GM12878 (cell line): ENCODE measurements around the gene MIOS. TPM values are rescaled to one million over a fixed set of nuclear protein-coding genes. Genes with fewer than 3 reads are reported as not detected.

Source experiments
- CBX5 ChIP-seq: sonication (generic); IDR thresholded peaks from 2 replicates; pipeline ENCODE4 v1.6.1; 2016; ENCODE audit warnings: low read depth, moderate library complexity, mild to moderate bottlenecking, inconsistent platforms
- CHD1 ChIP-seq: IDR thresholded peaks from 2 replicates; pipeline ENCODE4 v1.6.1; 2012; ENCODE audit warnings: low read depth, low read length, improper control_type of control experiment
- EGR1 ChIP-seq, 2 experiments: IDR thresholded peaks; 1 replicate in 1 of 2; 2 replicates in 1 of 2; pipeline ENCODE4 v1.6.1; 2011 to 2012; ENCODE audit warnings: low read depth in 2 of 2, low read length in 2 of 2, borderline replicate concordance in 1 of 2, mild to moderate bottlenecking in 1 of 2, moderate library complexity in 1 of 2
- FOXK2 ChIP-seq: fragments of 450-650 bp; IDR thresholded peaks from 2 replicates; pipeline ENCODE4 v1.6.1; 2017; ENCODE audit warnings: mild to moderate bottlenecking, moderate library complexity
- GATAD2B ChIP-seq: fragments of 450-650 bp; conservative IDR thresholded peaks from 2 replicates; pipeline ENCODE4 v1.6.1; 2017; ENCODE audit warnings: low read depth, mild to moderate bottlenecking, moderate library complexity
- HCFC1 ChIP-seq: fragments of 150-350 bp; IDR thresholded peaks from 2 replicates; pipeline ENCODE4 v1.6.1; 2014; ENCODE audit warnings: low read length
- IRF4 ChIP-seq: IDR thresholded peaks from 2 replicates; pipeline ENCODE4 v1.6.1; 2011; ENCODE audit warnings: low read depth, low read length
- LARP7 ChIP-seq: fragments of 450-650 bp; IDR thresholded peaks from 2 replicates; pipeline ENCODE4 v1.6.1; 2017; ENCODE audit warnings: mild to moderate bottlenecking
- MEF2A ChIP-seq: IDR thresholded peaks from 2 replicates; pipeline ENCODE4 v1.6.1; 2011; ENCODE audit warnings: low read depth, mild to moderate bottlenecking, low read length, moderate library complexity; ENCODE audit not compliant: insufficient read depth
- NFXL1 ChIP-seq: fragments of 450-650 bp; IDR thresholded peaks from 2 replicates; pipeline ENCODE4 v1.6.1; 2017; ENCODE audit warnings: antibody characterized with exemption, mild to moderate bottlenecking, borderline replicate concordance
- PAX5 ChIP-seq: IDR thresholded peaks from 2 replicates; pipeline ENCODE4 v1.6.1; 2011; ENCODE audit warnings: low read depth, low read length, borderline replicate concordance
- POU2F2 ChIP-seq: IDR thresholded peaks from 3 replicates; pipeline ENCODE4 v1.6.1; 2011; ENCODE audit warnings: low read depth, mild to moderate bottlenecking, low read length, borderline replicate concordance
- RB1 ChIP-seq: fragments of 450-650 bp; formaldehyde crosslinking; IDR thresholded peaks from 2 replicates; pipeline ENCODE4 v1.6.1; 2017; ENCODE audit warnings: mild to moderate bottlenecking, borderline replicate concordance
- RELA ChIP-seq: fragments of 450-650 bp; IDR thresholded peaks from 2 replicates; pipeline ENCODE4 v1.8.0; 2014; ENCODE audit warnings: borderline replicate concordance; ENCODE audit not compliant: partially characterized antibody
- SIN3A ChIP-seq: IDR thresholded peaks from 2 replicates; pipeline ENCODE4 v1.6.1; 2012; ENCODE audit warnings: low read depth, low read length, improper control_type of control experiment
- SMAD1 ChIP-seq: fragments of 450-650 bp; IDR thresholded peaks from 2 replicates; pipeline ENCODE4 v1.6.1; 2018; ENCODE audit warnings: mild to moderate bottlenecking, low read depth; ENCODE audit not compliant: partially characterized antibody
- SP1 ChIP-seq: IDR thresholded peaks from one replicate; pipeline ENCODE4 v1.6.1; 2011; ENCODE audit warnings: low read depth, low read length
- STAT1 ChIP-seq: fragments of 450-650 bp; conservative IDR thresholded peaks from 2 replicates; pipeline ENCODE4 v1.6.1; 2014; ENCODE audit warnings: antibody characterized with exemption, mild to moderate bottlenecking
- TAF1 ChIP-seq: IDR thresholded peaks from 2 replicates; pipeline ENCODE4 v1.6.1; 2011; ENCODE audit warnings: mild to moderate bottlenecking, low read depth, low read length, borderline replicate concordance
- TARDBP ChIP-seq: IDR thresholded peaks from 2 replicates; pipeline ENCODE4 v1.6.1; 2016; ENCODE audit warnings: borderline replicate concordance
- TCF3 ChIP-seq: IDR thresholded peaks from 2 replicates; pipeline ENCODE4 v1.6.1; 2012; ENCODE audit warnings: low read depth, mild to moderate bottlenecking, low read length, borderline replicate concordance; ENCODE audit not compliant: insufficient read depth
- ZBTB11 ChIP-seq: fragments of 450-650 bp; formaldehyde crosslinking; IDR thresholded peaks from 2 replicates; pipeline ENCODE4 v1.5.0; 2022; ENCODE audit warnings: mild to moderate bottlenecking, missing genetic modification characterization
- ZNF24 ChIP-seq: fragments of 450-650 bp; IDR thresholded peaks from 2 replicates; pipeline ENCODE4 v1.6.1; 2017; ENCODE audit warnings: antibody characterized with exemption, mild to moderate bottlenecking
- ZNF687 ChIP-seq: fragments of 450-650 bp; IDR thresholded peaks from 2 replicates; pipeline ENCODE4 v1.6.1; 2017; ENCODE audit warnings: mild to moderate bottlenecking, moderate library complexity
- polyA plus RNA-seq, 11 experiments: library from polyadenylated mRNA; depleted of rRNA in 4 of 11; unstranded in 6 of 11; stranded (reverse) in 5 of 11; fragments of >200 nt; fragmentation: Nextera tagmentation in 4 of 11; fragmentation: Illumina TruSeq in 1 of 11; extraction: Ambion mirVana in 4 of 11; extraction: Trizol in 1 of 11; gene quantifications; 1 replicate in 1 of 11; 2 replicates in 10 of 11; pipeline versions ENCODE4 v1.2.1 to v1.2.3, GENCODE V29; 2011 to 2016; ENCODE audit warnings: inconsistent platforms in 2 of 11, missing spikeins in 2 of 11, low read depth in 1 of 11
- total RNA-seq, 4 experiments: library from RNA; depleted of rRNA in 3 of 4; stranded (reverse); fragments of >200 nt in 3 of 4; fragmentation: Illumina TruSeq in 1 of 4; extraction: Trizol in 1 of 4; gene quantifications; 2 replicates each; pipeline versions ENCODE4 v1.2.1 to v1.2.3, GENCODE V29; 2013 to 2021

The MIOS gene
- total and polyA plus RNA-seq, 10 of the 15 experiments (the other 5 are each of a cell fraction or from before 2014, with no cell fraction given): 13.1 to 94.9 (median 54.2) TPM

DNA sequence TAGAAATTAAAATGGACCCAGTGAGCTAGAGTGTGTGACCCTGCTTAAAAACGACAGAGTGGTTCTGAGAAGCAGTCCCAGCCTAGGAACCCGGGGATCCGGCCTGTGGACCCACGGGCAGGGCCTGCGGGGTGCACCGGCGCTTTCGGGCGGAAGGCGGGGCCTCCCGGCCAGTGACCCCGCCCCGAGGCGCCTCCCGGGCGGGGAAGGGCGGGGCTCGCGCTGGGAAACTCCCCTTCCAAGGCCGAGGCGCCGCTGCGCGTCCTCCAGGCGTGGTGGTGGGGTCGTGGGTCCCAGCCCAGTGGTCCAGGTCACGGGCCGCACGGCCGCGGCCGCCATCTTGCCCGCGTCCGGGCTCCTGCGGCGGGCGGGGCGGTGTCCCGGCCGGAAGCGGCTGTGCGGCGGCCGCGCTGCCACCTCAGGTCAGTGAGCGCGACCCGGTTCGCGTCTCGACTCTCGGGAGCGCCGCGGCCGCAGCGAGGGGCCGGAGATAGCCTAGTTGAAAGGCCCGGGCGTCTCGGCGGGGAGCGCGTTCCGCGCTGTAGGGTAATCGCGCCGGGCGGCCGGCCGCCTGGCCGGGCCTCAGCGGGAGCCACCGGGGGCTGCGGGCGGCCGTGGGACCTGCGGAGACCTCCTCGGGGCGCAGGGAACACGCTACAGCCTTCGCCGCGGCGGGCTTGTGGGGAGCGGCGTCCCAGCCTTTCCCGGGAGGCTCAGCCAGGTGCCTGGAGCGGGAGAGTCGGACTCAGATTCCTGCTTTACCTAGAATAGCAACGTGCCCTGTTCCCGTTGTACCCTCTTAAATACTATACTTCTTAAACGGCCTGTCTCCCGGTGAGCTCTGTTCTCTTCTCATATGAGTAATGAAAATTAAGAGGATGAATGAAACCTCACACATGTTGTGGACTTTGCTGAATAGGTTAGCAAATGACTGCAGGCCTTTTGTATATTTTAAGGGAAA lies at the start of gene MIOS (continued):
- no peak for TF ChIP-seq FOXK2
- TF ChIP-seq PAX5: peak; percentile 39; the same call in 1 of the 2 replicates
- TF ChIP-seq MEF2A: no peak
- TF ChIP-seq SMAD1: no peak
- TF ChIP-seq LARP7: peak; percentile 100
- peak; percentile 41; the same call in 1 of the 2 replicates for TF ChIP-seq HCFC1
- peak; percentile 84 for TF ChIP-seq RELA
- TF ChIP-seq ZNF24: peak; percentile 77
- TF ChIP-seq EGR1 (IDR thresholded peaks at IDR 0.05; ENCODE audit: borderline replicate concordance in 1 of 2, low read depth in 2 of 2, low read length in 2 of 2): no peak
- no peak; the same call in 2 of the 3 replicates for TF ChIP-seq POU2F2
- peak; percentile 39 for TF ChIP-seq SP1
- TF ChIP-seq NFXL1: 0 out of 2 replicates have a peak, but pooled peaks have one; percentile 76
- no peak; the same call in 1 of the 2 replicates for TF ChIP-seq CBX5
- no peak for TF ChIP-seq TARDBP
- TF ChIP-seq RB1: peak; percentile 93
- TF ChIP-seq SIN3A: no peak
- TF ChIP-seq STAT1: 0 out of 2 replicates have a peak, but pooled peaks have one; percentile 54
- peak; percentile 83; the same call in 1 of the 2 replicates for TF ChIP-seq TAF1
- TF ChIP-seq GATAD2B: peak; percentile 99
- TF ChIP-seq CHD1: 0 out of 2 replicates have a peak, but pooled peaks have one; percentile 57
- peak; percentile 82 for TF ChIP-seq ZBTB11 (CRISPR knock-in tag)
- no peak for TF ChIP-seq IRF4
- TF ChIP-seq TCF3: peak; percentile 55; the same call in 1 of the 2 replicates
- TF ChIP-seq ZNF687: peak; percentile 80
